Activated T-cell treated with anti-CD3 and anti-CD28 coated beads, Interleukin-2, amount 50 U/mL, for 1 hour (primary cell): ENCODE results near the gene NUP37.
"Not testable (repeated sequence)": the region's sequence is repeated elsewhere in the genome, so short reads cannot be mapped to it uniquely, and the experiment has no call there.

Source experiments
- DNase-seq: peaks from one replicate; pipeline ENCODE4 v3.0.0-alpha.2; 2020

Gene NUP37

GRCh38 chr12:102089228-102089835 is 30.6 kb downstream of the NUP37 start:
- DNase-seq = not testable (repeated sequence)

GRCh38 chr12:102080842-102081241 is 39.1 kb downstream of the NUP37 start:
- DNase-seq = no peak

GRCh38 chr12:102072092-102072491 is 47.8 kb downstream of the NUP37 start:
- DNase-seq = not testable (repeated sequence)

DNA sequence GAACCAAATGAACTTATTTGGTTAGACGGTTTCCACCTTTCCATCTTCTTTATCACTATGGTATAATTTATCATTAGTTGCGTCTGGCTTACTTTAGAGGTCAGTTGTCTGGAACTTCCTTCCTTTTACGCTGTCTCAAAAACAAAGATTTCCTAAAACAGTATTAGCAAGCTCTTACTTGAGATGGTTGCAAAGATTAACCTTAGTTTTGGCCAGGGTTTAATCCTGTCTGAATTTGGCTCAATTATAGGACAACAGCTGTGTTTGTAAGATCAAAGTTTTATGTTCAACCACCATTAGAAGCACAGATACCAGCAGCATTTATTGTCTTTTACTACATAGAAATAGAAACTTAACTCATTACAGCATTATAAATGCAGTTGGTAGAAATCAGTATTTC is 50.2 kb downstream of the NUP37 start:
- no peak for DNase-seq

DNA sequence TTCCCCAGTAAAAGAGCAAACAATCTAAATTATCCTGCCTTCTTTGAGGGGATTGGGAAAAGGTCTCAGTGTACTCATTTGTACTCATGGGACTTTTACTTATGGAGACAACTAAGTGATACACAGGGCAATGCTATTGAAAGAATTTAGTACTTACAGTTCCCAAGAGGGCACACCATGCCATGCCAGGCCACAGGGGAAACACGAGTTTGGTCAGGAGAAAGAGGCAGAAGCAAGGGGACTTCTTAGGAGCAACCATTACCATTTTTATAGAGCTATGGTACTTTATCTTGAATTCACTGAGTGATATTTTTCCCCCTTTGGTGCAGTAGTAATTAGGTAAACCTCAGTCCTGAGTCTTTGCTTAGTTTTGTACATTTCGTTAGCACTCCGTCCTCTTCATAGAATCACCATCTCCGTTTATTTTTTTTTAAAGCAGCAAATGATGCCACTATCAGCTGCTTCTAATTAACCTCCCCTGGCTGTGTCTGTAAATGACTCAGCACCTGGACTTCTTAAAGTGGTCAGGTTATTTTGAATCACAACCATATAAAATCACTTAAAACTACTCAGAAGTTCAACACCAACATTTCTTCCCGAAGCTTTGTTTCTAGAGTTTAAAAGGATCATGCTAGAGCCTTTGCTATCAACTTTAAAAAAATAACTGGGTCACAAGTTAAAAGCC is 52.2 kb downstream of the NUP37 start:
- no peak for DNase-seq

DNA sequence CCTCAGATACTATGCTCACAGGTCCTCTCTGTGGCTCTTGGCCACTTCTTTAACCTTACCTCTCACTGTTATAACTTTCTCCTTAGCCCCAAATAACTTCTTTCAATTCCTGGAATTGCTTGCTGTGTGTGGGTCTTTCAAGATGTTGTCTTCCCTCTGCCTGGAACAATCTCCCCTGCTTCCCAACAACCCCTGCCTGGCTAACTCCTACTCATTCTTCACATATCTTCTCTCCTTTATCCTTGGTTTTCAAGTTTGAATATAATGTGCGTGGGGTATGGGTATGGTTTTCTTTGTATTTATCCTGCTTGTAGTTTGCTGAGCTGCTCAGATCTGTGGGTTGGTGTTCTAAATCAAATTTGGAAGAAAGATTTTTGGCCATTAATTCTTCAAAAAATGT is 55.4 kb downstream of the NUP37 start:
- no peak for DNase-seq

- no peak for DNase-seq
These were observed 56.8 kb downstream of the NUP37 start for GRCh38 chr12:102063069-102063468.

DNA sequence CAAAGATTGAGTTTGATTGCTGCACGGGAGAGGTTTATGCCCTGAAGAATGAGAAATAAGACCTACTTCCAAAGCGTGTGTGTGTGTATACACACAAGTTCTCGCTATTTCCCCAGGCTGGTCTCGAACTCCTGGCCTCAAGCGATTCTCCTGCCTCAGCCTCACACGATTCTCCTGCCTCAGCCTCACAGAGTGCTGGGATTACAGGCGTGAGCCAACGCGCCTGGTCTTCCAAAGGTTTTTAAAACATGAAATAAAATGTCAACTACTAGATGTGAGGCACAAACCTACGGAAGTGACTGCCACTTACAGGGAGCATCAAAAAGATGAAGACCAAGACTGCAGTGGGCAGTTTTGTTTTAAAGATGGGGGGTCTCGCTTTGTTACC is 57.5 kb downstream of the NUP37 start:
- DNase-seq = no peak

DNA sequence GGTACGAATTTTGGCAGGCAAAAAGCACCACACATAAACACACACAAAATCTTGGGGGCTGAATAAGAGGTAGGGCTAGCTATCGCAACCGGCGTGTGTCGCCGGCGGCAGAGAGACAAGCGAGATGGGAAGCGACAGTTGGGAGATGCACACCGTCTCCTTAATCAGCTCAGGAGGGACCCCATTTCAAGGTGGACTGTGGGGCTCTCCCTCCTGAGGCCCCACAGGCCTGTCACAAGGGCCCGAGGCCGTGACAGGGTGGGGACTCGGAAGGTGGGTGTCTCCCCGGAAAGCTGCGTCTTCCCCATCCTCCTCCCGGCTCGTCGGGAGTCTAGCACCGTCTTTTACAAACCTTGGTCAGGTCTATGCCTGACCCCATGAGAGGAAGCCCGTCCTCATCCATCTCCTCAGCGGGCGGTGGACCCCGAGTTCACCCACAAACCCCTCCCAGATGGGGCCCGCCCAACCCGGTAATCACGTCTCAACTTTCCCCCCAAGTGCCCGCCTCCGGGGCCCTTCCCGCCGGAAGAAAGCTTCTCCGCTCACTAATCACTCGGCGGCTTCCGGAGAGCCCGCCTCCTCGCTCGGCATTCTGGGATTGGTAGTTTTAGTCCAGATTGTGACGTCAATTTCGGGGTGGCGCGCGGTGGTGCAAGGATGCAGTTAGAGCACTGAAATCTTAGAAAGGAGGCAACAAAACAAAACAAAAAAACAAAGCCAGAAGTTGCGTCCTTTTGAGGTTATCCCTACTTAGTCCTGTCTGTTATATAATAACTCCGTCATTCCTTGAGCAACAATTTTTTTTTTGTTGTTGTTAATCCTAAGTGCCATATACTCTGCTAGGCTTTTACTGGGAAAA is 58.1 kb downstream of the NUP37 start, which contains the start of gene WASHC3:
WASHC3 (minus strand) TSS at position 432 of the 859 bp plus-strand sequence; CDS start at position 403, 29 bp downstream.
- DNase-seq = peak; percentile 94

DNA sequence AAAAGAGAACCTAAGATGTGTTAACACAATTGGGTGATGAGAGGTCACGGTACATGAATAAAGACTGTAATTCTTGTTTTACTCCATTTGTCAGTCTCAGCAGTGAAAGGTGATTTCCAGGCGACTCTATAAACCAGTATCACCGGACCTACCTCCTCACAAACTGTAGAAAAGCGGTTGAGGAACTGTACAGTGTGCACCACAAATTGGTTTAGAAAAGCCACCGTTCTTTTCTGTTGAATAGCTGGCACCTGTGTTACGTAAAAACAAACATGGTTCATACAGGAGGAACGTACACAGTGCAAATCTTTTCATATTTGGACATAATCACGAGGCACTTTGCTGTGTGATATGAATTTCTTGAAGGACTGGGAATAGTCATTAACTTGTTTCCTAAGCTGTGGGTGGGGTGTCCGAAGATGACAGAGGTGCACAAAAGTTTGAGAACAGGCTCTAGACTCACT is 58.8 kb downstream of the NUP37 start:
- no peak for DNase-seq

- no peak for DNase-seq
These were observed 60.6 kb downstream of the NUP37 start for GRCh38 chr12:102059343-102059742.

GRCh38 chr12:102054345-102054744 is 65.6 kb downstream of the NUP37 start:
- no peak for DNase-seq

- DNase-seq = no peak
These were observed 66.9 kb downstream of the NUP37 start for GRCh38 chr12:102053062-102053349.

DNA sequence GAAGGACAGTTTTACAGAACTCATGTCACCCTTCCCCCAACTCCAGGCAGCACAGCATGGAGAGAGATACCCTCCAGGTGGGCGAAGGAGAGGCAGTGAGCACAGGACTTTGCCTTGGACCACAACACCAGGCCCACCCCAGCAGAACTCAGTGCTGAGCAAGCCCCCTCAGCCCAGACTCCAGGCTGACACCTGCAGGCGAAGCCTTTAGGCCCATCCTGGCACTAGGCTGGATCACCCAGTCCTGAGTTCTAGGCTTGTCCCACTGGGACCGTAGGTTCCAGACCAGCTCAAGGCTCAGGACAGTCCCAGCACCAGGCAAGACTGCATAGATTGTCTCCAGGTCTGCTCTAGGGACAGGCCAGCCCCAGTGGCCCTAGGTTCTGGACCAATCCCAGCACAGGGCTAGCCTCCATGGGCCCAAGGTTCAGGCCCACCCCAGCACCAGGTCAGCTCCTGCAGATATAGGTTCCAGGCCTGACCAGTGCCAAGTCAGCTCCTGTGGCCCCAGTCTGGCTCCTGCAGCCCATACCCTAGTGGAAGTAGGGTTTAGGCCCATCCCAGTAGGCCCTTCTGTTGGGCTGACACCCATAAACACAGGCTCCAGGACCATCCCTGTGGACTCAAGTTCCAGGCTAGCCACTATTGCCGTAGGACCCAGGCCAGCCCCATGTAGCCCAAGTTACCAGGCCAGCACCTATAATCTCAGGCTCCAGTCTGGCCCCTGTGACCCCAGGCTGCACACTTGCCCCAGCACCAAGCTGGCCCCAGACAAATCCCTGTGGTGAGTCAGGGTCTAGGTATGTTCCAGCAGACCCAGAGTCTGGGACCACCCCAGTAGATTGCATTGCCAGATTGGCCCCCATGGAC is 67.5 kb downstream of the NUP37 start:
- DNase-seq = no peak

GRCh38 chr12:102051431-102051965 is 68.4 kb downstream of the NUP37 start:
- no peak for DNase-seq

GRCh38 chr12:102050660-102051430 is 69.1 kb downstream of the NUP37 start:
- no peak for DNase-seq

DNA sequence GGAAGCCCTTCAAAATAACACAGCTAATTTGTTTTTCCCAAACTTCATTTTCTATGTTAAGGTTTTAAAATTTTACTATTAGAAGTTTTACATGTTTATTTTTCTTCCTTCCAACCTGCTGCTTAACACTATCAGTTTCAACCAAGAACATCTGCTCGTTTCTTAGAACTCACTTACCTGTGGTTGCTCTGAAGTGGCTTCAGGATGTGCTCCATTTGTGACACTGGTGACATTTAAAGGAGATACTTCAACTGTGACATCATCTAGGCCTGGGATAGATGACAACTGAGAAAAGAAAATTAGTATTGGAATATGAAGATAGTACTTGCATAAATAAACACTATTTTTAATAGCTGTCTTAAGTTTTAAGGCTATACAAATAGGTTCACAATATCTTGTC is 76.0 kb downstream of the NUP37 start:
- no peak for DNase-seq

- DNase-seq = no peak
These were observed 85.7 kb downstream of the NUP37 start for GRCh38 chr12:102033991-102034745.

DNA sequence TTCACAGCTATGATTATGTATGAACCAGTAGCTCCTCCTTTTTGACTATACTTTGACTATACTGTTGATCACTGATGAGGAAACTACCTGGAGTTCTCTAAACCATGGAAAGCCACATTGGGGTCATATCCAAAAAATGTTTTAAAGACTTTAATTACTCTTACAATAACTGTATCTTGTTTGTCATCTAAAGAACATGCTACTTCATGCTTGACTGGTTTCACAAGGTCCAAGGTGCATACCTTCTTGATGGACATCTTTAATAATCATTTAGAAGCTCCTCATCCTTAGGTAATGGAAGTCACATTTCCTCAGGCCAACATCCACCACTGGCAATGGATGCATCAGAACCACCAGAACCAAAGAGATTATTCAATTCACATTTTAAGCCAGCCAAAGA is 88.1 kb downstream of the NUP37 start:
- no peak for DNase-seq

DNA sequence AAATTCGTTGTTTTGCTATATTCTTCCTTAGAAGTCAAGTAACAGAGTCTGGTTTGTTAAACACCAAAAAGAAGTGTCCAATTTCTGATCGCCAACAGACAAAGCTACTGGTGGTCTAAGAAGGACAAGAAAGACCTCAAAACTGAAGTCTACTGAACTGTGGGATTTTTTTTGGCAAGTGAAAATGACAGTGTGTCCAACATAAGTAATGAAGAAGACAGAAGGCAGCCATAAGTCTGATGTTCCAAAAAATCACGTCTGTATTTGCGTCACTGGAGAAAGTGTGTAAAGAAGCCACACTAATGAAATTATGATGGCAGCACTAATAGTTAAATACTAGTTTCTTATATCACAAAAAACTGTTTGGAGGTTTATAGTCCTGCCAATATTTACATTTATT is 90.8 kb downstream of the NUP37 start:
- no peak for DNase-seq

DNA sequence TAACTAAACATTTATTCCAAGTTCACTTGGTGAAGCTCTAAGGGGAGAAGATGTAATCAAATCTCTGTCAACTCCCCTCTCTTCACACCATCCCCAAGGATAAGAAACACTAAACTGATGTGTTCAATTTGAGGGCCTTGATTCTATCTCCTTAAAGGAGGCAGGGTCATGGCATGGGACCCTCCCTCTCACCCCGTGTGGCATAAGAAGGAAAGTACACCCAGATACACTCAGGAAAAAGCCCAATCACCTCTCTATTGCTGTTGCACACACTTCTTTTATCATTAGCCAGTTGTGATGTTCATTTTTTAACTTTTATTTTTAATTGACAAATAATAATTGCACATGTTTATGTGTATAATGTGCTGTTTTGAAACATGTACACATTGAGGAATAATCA is 93.2 kb downstream of the NUP37 start:
- DNase-seq = no peak
